ENCODE measurements around the gene CARD19.

Gene CARD19

DNA sequence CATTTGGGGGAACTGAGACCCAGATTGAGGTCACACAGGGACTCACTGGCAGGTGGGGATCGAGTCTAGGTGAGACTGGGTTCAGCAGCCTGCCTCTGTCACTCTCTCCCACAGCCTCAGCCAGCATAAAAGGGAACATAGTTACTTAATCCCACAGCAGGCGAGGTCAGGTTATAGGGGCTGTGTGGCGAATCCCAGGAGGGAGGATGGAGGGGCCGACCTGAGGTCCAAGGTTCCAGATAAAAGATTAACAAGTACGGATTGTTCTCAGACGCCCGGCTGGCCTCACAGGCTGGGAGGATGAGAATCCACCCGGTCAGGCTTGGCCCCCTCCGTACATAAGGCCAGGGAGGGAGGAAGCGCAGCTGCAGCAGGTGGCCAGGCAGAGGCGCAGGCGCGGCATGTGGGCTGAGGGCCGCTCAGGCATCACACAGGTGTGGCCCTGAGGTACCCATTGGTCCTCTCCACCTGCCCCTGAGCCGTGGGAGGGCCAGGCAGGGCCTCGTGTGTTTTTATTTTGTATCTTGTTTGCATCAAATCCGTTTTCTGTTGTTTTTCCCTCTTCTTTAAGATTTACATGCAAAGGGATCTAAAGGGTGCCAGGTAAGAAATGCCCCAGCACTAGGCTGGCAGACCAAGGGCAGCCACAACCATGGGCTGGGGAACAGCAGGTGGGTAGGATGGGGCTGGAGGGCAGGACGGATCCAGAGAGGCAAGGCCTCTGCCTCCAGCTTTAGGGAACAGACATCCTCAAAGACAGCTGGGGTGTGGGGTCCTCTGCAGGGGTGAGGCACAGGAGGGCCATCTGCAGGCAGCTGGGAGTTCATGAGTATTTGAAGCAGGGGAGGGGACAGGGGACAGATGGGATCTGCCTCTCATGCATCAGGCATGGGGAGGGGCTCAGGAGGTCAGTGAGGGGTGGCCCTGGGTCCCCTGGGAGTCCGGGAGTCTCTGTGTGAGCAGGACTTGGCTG, 33.9 kb upstream of the CARD19 start:
- DNase-seq (ENCODE audit: low read depth in 1 of 2, low spot score in 1 of 2), result no peak

DNA sequence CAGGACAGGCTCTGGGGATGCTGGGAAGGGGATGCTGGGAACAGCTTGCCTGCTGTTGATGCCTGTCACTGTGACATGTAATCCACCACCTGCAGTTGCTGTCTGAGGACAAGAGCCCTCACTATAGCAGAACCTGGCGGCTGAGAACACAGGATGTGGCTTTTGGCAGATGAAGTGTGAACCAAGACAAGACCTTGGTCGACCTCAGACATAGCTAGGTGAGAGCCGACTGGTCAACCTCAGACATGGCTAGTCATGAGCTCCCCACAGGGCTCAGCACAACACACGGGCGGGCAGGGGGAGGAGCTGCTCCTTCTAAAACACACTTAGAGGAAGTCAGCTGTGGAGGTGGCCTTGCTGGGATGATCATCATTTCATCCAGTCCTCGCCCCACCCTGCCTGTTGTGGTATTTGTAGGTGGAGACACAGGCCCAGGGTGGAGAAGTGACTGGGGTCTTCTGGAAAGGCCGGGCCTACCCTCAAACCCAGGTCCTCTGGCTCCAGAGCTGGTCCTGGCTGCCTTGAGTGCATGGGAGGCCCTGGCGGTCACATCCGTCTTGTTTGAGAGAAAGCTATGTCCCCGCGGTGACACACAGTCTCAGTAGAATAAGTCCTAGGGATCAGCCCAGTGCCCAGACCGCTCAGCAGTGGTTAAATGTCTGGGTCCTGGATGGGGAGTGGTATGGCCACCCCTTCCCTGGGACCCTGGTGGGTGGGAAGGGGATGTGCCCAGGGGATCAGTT, 31.5 kb upstream of the CARD19 start:
- peak; percentile 55 to 70 for DNase-seq (ENCODE audit: low read depth in 1 of 2, low spot score in 1 of 2)

DNA sequence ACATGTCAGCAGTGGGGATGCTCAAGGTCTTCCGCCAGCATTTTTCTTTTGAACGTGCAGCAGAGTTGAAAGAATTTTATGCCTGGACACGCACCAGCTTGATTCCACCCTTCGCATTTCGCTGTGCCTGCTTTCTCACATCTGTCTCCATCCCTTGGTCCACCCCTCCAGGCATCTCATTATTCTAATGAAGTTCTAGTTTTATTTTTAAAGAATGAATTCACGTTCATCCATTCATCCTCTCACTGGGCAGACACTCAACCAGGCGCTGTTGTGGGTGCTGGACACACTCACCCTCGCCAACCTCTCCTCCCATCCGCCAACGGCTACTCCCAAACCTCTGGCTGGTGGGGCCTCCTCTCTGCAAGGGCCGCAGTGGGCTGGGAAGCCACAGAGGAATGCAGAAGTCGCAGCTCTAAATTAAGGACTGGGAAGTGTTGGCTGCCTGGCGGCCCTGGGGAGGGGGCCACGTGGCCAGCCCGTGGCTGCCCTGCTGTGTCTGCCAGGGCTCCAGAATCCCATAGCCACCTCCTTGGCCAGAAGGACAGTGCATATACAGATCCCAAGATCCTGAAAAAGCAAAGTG, 30.8 kb upstream of the CARD19 start:
- no peak for DNase-seq (ENCODE audit: low read depth in 1 of 2, low spot score in 1 of 2)

DNA sequence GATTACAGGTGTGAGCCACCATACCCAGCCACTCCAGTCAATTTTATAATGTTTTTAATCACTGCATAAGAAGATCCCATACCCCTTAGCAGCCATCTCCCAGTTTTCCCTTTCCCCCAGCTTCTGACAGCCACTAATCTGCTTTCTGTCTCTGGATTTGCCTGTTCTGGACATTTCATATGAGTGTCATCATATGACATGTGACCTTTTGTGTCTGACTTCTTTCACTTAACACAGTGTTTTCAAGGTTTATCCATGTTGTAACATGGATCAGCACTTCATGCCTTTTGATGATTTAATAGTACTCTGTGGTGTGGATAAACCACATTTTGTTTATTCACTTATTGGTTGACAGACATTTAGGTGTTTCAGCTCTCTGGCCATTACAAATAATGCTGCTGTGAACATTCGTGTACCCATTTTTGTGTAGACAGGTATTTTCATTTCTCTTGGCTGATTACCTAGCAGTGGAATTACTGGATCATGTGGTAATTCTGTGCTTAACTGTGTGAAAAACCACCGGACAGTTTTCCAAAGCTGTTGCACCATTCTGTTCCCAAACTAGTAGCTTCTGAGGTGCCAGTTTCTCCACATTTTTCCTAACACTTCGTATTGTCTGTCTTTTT, 28.9 kb upstream of the CARD19 start:
- DNase-seq (ENCODE audit: low read depth in 1 of 2, low spot score in 1 of 2), result no peak

DNA sequence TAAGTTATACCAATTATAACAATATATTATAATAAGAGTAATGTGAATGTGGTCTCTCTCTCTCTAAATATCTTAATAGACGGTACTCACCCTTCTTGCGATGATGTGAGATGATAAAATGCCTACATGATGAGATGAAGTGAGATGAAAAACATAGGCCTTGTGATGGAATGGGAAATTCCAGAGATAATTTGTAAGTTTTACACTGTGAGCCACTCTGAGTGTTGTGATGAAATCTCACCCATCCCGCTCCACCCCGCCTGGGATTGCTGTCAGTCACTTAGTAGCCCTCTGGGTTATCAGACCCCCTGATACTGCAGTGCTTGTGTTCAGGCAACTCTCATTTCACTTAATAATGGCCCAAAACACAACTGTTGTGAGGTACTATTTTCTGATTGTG, 27.1 kb upstream of the CARD19 start:
- no peak for DNase-seq (ENCODE audit: low read depth in 1 of 2, low spot score in 1 of 2)

DNA sequence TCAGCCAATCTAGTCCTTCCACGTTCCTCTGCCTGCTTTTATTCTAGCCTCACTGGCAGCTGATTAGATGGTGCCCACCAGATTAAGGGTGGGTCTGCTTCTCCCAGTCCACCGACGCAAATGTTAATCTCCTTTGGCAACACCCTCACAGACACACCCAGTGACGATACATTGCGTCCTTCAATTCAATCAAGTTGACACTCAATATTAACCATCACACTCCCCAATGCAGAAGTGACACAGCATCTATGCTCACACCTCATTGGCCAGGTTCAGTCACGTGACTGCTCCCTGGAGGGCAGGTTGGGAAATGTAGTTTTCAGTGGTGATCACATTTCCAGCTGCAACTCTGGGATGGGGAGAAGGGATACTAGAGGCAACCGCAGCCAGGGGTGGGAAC, 24.6 kb upstream of the CARD19 start:
- DNase-seq (ENCODE audit: low read depth in 1 of 2, low spot score in 1 of 2), result no peak

DNA sequence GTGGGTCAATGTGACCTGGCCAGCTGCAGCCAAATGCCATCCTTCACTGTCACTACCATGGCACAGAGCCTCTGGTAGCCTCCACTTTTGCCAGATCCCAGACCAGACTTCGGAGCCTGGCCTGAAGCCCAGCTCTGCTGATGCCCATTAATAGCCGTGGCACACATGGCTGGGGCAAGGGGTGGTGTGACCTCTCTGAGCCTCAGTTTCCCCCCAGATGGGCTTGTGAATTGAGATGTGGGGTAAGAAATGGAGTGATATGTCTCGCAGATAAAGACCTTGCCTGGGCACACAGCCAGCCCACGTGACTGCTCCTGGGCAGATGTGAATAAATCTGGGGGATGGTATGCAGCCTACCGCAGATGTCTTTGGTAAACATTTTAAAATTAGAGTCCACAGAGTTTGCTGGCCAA, 23.6 kb upstream of the CARD19 start:
- DNase-seq (ENCODE audit: low read depth in 1 of 2, low spot score in 1 of 2), result no peak

DNA sequence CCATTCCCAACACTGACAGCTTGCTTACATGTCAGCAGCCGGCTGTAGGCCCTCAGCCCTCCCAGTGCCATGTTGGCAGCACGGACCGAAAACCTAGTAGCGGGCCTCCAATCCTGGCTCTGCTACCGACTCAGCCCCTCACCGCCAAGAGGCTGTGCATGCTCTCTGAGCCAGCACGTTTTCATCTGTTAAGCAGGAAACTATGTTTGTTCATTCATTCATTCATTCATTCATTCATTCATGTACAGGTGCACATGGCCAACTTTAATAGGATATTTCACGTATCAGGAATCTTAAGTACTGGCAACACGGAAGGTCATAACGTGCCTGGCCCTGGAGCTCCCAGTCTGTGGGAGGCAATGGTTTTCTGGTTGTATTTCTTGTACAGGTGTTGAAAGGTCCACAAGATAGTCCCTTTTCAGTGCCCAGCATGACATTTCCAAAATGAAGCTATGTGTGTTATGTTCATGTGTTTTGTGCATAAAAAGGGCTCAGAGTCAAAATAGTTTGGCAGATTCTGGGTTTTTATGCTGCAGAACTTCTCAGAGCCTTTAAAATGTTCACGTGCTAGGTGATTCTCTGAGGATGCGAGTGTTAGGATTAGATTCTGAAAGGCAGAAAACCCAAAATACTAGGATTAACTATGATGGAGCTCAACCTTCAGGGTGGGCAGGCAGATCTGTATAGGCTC, 19.8 kb upstream of the CARD19 start:
- DNase-seq (ENCODE audit: low read depth in 1 of 2, low spot score in 1 of 2), result no peak

DNA sequence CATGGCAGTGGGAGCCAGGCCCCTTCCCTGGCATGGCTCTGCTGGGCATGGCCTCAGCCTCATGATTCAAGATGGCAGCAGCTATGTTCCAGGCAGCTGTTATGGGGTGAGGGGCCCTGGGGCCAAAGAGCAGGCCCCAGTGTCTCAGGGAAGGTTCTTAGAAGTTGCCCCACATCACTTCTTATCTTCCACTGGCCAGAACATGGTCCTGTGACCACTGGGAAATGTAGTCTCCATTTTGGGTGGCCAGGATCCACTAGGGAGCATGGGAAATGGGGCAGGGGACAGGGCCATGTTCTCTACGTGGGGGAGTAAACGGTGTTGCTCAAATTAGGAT, 19.3 kb upstream of the CARD19 start:
- no peak for DNase-seq (ENCODE audit: low read depth in 1 of 2, low spot score in 1 of 2)

DNA sequence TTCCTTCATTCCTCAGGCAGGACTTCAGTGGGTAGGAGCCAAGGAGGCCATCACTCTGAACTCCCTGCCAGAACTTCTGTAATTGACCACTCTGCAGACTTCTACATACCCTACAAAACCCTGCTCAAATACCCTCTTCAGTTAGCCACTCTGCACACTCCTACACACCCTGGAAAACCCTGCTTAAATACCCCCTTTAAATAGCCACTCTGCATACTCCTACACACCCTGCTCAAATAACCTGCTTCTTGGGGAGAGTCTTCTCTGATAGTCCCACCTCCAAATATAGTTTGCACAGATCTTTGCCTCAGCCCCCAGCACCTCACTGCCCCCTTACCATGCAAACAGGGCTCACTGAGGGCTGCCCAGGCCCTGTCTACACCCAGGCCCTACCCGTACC, 18.6 kb upstream of the CARD19 start:
- no peak for DNase-seq (ENCODE audit: low read depth in 1 of 2, low spot score in 1 of 2)

DNA sequence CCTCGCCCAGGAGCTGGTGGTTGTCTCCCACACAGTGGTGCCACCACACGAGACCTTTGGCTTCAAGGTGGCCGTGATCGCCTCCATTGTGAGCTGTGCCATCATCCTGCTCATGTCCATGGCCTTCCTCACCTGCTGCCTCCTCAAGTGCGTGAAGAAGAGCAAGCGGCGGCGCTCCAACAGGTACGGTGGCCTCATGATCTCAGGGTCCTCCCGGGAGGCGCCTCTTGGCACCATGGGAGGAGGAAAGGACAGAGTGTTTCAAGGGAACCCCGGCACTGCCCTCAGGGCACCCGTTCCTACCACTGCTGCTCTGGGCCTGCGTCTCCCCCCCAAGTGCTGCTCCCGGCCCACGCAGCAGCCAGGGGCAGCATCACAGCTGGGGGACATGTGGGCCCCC, 18.2 kb upstream of the CARD19 start:
- no peak for DNase-seq (ENCODE audit: low read depth in 1 of 2, low spot score in 1 of 2)

DNA sequence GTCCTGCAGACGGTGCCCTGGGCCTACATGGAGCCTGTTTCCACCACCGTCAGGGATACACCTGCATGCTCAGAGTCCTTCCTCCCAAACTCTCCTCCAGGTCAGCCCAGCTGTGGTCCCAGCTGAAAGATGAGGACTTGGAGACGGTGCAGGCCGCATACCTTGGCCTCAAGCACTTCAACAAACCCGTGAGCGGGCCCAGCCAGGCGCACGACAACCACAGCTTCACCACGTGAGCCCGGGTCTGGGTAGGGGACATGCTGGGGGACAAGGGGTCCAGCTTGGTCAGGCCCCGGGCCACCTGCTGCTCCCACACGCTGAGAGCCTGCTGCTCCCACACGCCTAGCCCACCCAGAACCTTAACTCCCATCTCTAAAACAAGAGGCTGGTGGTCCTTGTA, 16.6 kb upstream of the CARD19 start:
- no peak for DNase-seq (ENCODE audit: low read depth in 1 of 2, low spot score in 1 of 2)

DNA sequence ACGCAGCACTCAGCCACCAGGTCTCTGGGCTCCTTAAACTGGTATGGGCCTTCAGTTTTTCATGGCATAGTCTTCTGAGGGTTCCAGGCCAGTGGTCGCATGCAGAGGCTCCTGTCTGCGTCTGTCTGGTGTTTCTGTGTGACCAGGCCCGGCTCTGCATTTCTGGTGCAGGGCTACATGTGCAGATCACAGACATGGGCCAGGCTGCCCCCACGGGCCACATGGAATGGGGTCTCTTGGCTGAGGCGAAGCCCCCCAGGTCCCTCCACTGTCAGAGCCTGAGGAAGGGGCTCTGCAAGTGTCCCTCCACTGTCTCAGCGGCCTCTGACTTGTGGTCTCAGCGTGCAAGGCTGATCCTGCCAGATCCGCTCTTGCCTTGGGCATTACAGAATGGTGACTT, 15.6 kb upstream of the CARD19 start:
- no peak for DNase-seq (ENCODE audit: low read depth in 1 of 2, low spot score in 1 of 2)

DNA sequence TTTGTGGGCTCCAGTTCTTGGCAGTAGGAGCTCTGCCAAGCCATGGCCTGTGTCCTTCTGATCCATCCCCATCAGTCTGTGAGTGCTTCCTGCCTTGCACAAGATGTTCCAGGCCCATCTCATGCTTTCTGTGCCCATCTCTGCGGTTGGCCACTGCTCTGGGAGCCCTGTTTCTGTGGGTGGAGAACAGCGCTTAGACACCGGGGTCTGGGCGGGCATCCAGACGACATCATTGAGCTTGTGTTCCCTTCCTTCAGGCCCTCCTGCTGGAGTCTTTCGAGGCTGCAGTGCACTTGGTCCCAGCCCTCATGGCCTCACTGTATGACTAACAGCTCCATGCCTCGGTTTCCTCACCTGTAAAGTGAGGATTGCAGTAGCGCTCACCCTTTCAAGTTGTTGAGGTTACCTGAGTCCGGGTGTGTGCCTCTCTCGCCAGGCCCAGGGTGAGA, 14.9 kb upstream of the CARD19 start:
- no peak for DNase-seq (ENCODE audit: low read depth in 1 of 2, low spot score in 1 of 2)

DNA sequence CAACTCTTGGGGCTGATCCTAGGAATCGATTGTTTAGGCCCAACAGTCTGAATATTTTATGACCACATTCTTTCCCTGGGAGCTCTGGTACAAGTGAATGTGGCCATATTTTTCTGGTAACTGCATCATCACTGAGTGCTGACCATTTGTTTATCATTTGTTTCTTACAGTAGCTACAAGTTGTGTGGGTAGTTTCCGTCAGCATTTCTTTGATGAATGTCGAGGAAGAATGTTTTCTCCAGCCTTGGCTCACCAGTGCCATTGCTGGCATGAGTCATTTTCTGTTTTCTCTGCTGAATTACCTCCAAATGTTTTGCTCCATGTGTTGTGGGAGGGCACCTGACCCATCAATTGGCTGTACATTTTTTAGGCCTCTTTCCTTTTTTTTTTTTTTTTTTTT, 14.1 kb upstream of the CARD19 start:
- no peak for DNase-seq (ENCODE audit: low read depth in 1 of 2, low spot score in 1 of 2)

DNA sequence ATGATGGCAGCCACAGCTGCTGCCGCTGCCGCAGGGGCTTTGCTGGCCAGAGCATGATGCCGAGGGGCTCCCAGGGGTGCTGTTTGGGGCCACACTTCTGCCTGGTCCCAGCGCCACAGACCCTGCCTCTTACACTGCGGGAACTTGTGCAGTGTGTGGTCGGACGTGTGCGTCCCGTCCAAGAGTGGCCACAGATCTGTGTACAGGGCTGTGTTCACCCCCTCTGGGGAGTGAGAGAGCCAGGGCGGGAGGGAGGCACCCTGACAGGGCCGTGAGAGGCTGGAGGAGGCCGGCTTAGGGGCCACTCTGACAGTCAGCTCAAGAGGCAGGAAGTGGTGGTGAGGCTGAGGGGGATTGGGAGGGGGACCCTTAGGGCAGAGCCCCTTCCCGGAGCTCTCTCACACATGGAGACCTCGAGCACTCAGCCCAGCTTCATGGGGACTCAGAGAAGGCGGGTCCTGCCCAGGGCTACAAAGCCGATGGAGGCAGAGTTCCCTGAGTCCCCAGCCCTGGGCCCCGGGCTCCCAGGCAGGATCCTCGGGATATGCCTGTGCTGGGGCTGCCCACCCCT, 13.1 kb upstream of the CARD19 start:
- DNase-seq (ENCODE audit: low read depth in 1 of 2, low spot score in 1 of 2), result no peak

DNA sequence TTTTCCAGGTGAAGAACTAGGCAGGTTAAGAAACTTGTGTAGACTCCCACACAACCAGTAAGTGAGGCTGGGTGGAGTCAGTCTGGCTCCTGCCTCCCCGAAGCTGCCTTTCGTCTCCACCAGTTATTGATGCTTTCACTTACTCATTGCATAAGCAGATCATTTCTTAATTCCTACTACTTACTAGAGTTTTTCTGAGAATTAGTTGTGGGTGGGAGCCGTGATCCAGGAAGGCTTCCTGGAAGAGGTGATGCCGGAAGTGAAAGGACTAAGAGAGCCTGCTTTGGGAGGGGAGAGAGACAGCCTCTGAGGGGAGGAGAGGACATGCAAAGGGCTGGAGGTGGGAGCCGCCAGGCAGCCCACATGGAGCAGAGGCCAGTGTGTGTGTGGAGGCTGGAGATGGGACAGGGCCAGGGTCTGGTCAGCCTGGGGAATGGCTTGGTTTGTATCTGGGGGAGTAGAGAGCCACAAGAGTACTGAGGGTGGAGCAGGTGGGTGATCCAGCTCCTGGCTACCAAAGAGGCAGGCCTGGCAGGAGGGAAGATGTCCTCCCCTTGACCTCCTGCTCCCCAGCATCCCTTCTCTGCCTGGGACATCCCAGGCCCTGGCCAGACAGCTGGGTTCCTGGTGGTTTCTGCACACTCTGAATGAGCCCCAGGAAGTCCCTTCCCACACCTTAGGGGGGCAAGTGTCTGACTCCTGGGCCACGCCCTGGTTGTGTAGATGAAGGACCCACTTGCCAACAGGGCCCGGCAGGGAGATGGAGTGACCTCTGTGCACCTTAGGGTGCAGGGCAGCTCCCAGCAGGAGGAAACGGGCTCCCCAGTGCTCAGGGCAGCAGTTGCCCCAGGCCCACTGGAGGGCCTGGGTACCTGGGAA, 12.2 kb upstream of the CARD19 start:
- no peak for DNase-seq (ENCODE audit: low read depth in 1 of 2, low spot score in 1 of 2)

DNA sequence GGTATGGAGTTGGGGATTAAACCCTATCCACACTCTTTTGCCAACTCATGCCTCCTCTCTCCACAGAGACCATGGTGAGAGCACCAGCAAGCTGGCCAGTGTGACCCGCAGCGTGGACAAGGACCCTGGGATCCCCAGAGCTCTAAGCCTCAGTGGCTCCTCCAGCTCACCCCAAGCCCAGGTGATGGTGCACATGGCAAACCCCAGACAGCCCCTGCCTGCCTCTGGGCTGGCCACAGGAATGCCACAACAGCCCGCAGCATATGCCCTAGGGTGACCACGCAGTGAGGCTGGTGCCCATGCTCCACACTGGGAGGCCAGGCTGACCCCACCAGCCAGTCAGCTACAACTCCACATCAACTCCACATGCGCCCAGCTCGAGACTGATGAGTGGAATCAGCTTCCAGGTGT, 11.5 kb upstream of the CARD19 start:
- no peak for DNase-seq (ENCODE audit: low read depth in 1 of 2, low spot score in 1 of 2)

DNA sequence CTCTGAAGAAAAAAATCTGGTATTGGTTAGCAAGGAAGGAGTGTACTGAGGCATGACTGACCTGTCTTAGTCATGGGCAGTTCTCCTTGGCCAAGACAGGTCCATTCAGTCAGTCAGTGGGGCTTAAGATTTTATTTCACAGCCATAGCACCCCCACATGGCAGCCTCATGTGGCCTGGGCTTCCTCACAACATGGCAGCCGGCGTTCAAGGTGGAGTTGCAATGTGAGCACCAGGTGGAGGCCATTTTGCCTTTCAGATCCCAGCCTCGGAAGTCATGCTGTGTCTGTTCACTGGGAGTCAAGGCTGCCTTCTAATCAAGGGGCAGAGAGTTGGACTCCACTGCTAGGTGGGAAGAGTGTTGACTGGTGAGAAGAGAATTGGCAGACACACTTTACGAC, 10.3 kb upstream of the CARD19 start:
- no peak for DNase-seq (ENCODE audit: low read depth in 1 of 2, low spot score in 1 of 2)
